ENCODE measurements around the gene RUFY3. TPM values are rescaled to one million over a fixed set of nuclear protein-coding genes. Genes with fewer than 3 reads are reported as not detected.

Gene RUFY3
- total and polyA plus RNA-seq, 7 donors = 6.0 to 73.4 (median 47.4) TPM

DNA sequence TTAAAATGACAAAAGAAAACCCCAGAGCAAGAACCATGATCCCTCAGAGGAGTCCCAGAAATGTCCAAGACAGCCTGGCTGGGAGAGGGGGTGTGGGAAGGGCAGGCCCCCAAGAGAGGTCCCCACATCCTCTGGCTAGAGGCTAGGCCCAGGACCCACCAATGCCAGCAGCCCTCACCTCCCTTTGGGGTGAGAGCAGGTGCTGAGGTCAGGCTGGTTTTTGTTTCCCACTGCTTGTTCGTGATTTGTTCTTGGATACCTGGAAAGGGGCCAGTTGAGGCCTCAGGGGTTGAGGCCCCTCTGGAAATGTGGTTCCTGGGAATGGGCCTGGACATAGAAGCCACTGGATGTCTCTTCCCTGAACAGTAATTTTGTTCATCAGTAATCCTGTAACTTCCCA is 120.2 kb downstream of the RUFY3 start:
- Histone ChIP-seq H3K4me1 (peaks cover 0 to 15% (median 14%) of the 10 kb centered on the region in 4 donors), H3K27ac (no peak overlapping the region), H3K4me3 (no peak overlapping the region), H3K9me3 (no peaks in the 10 kb centered on the region), H3K27me3 (no peaks in the 10 kb centered on the region), H3K36me3 (no peaks in the 10 kb centered on the region)
- 53 to 59% methylated on average over 1 of the region's 1 CpG for WGBS, 2 donors
- TF ChIP-seq POLR2A (IDR thresholded peaks at IDR 0.05) (no peak), EP300 (IDR thresholded peaks at IDR 0.05) (no peak), POLR2AphosphoS5 (IDR thresholded peaks at IDR 0.05) (no peak)
- TF ChIP-seq, protein P1, sequence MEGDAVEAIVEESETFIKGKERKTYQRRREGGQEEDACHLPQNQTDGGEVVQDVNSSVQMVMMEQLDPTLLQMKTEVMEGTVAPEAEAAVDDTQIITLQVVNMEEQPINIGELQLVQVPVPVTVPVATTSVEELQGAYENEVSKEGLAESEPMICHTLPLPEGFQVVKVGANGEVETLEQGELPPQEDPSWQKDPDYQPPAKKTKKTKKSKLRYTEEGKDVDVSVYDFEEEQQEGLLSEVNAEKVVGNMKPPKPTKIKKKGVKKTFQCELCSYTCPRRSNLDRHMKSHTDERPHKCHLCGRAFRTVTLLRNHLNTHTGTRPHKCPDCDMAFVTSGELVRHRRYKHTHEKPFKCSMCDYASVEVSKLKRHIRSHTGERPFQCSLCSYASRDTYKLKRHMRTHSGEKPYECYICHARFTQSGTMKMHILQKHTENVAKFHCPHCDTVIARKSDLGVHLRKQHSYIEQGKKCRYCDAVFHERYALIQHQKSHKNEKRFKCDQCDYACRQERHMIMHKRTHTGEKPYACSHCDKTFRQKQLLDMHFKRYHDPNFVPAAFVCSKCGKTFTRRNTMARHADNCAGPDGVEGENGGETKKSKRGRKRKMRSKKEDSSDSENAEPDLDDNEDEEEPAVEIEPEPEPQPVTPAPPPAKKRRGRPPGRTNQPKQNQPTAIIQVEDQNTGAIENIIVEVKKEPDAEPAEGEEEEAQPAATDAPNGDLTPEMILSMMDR (IDR thresholded peaks at IDR 0.05) = no peak
- intact Hi-C loops (cut with DNase I) = no loop called here
- no peak for DNase-seq

DNA sequence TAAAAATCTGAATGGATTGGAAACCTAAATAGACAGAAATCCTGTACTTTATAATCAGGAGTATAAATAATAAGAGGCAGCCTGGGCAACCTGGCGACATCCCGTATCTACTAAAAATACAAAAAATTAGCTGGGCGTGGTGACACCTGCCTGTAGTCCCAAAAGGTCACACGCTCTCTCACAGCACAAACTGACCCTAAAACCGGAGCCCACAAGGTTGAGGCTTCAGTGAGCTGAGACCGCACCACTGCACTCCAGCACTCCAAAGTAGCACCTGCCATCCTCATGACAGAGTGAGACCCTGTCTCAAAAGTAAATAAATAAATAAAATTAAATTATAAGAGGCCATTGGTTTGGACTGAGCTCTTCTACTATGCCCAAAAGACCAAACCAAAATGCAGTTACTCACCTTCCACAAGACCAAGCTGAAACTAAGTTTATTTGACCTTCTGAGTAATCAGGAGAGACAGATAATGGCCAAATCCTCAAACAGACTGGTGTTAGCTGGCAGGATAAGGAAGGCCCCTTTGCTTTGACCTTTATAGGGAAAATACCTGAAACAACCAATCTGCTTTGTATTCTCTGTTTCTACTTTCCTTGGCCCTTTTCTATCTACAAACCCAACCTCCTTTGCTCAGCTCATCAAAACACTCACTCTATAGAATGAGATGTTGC is 121.1 kb downstream of the RUFY3 start:
- Histone ChIP-seq H3K4me3 (no peak overlapping the region), H3K9me3 (no peaks in the 10 kb centered on the region), H3K27ac (no peak overlapping the region), H3K4me1 (peaks cover 0 to 7% (median 6%) of the 10 kb centered on the region in 4 donors), H3K27me3 (no peaks in the 10 kb centered on the region), H3K36me3 (no peaks in the 10 kb centered on the region)
- no peak for DNase-seq
- TF ChIP-seq POLR2AphosphoS5 (IDR thresholded peaks at IDR 0.05) = no peak
- no peak for TF ChIP-seq EP300 (IDR thresholded peaks at IDR 0.05)
- no peak for TF ChIP-seq POLR2A (IDR thresholded peaks at IDR 0.05)
- TF ChIP-seq, protein P1 (IDR thresholded peaks at IDR 0.05) = no peak
- intact Hi-C loops (cut with DNase I) = no loop called here
- WGBS, 2 donors = 79 to 84% methylated on average over 6 of the region's 6 CpGs

DNA sequence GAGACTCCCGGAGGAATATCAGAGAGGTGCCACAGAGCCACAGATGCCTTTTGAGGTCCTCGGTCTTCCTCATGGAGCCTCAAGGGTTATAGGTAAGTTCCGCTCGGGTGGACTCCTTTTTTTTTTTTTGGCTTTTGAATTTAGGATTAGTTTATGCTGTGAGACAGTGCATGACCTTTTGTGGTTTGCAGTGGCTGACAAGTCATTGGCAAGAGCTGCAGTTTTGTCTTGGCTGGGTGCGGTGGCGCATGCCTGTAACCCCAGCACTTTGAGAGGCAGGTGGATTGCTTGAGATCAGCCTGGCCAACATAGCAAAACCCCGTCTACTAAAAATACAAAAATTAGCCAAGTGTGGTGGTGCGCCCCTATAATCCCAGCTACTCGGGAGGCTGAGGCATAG is 122.4 kb downstream of the RUFY3 start:
- Histone ChIP-seq H3K9me3 (no peaks in the 10 kb centered on the region), H3K27ac (no peak overlapping the region), H3K36me3 (no peaks in the 10 kb centered on the region), H3K4me1 (no peaks in the 10 kb centered on the region), H3K4me3 (no peak overlapping the region), H3K27me3 (no peaks in the 10 kb centered on the region)
- intact Hi-C loops (cut with DNase I) = no loop called here
- TF ChIP-seq, protein P1 (IDR thresholded peaks at IDR 0.05) = no peak
- no peak for TF ChIP-seq POLR2AphosphoS5 (IDR thresholded peaks at IDR 0.05)
- no peak for TF ChIP-seq POLR2A (IDR thresholded peaks at IDR 0.05)
- no peak for TF ChIP-seq EP300 (IDR thresholded peaks at IDR 0.05)
- WGBS, 2 donors = 76 to 87% methylated on average over 9 of the region's 9 CpGs
- no peak for DNase-seq

DNA sequence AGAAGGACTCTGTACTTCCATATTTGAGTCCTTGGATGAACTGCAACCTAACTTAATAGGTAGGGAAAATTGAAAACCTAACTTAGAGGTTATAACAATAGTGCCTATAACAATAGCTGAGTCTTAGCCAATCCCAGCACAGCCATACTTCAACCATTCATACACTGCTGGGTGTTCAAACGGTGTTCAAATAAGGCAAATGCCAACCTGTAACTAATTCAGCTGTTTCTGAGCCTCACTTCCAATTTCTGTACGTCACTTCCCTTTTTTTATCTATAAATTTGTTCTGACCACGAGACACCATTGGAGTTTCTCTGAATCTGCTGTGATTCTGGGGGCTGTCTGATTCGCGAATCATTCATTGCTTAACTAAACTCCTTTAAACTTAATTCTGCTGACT is 127.5 kb downstream of the RUFY3 start:
- 77 to 88% methylated on average over 5 of the region's 5 CpGs for WGBS, 2 donors
- DNase-seq = no peak
- Histone ChIP-seq H3K27me3 (no peaks in the 10 kb centered on the region), H3K4me3 (no peak overlapping the region), H3K27ac (no peak overlapping the region), H3K9me3 (no peaks in the 10 kb centered on the region), H3K4me1 (no peaks in the 10 kb centered on the region), H3K36me3 (no peaks in the 10 kb centered on the region)
- intact Hi-C loops (cut with DNase I) = no loop called here
- TF ChIP-seq POLR2AphosphoS5 (IDR thresholded peaks at IDR 0.05) = no peak
- TF ChIP-seq POLR2A (IDR thresholded peaks at IDR 0.05) = no peak
- TF ChIP-seq, protein P1 (IDR thresholded peaks at IDR 0.05) = no peak
- TF ChIP-seq EP300 (IDR thresholded peaks at IDR 0.05) = no peak

DNA sequence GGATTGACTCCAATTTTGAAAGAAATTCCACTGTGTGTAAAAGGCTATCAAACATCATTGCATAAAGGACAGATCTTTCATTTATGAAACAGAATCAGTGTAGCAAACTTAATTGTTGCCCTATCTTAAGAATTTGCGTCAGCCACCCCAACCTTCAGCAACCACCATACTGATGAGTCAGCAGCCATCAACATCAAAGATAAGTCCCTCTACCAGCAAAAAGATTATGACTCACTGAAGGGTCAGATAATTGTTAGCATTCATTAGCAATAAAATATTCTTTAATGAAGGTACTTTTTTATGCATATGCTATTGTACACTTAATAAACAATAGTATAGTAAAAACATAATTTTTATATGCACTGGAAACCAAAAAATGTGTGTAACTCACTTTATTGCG is 133.7 kb downstream of the RUFY3 start:
- Histone ChIP-seq H3K9me3 (no peaks in the 10 kb centered on the region), H3K4me3 (no peak overlapping the region), H3K36me3 (no peaks in the 10 kb centered on the region), H3K4me1 (no peaks in the 10 kb centered on the region), H3K27me3 (no peaks in the 10 kb centered on the region), H3K27ac (no peak overlapping the region)
- WGBS, 2 donors = 95 to 96% methylated on average over 2 of the region's 2 CpGs
- intact Hi-C loops (cut with DNase I) = no loop called here
- DNase-seq = no peak
- TF ChIP-seq, protein P1 (IDR thresholded peaks at IDR 0.05) = no peak
- no peak for TF ChIP-seq POLR2A (IDR thresholded peaks at IDR 0.05)
- TF ChIP-seq EP300 (IDR thresholded peaks at IDR 0.05) = no peak
- TF ChIP-seq POLR2AphosphoS5 (IDR thresholded peaks at IDR 0.05) = no peak
